ENCODE results near the gene ANAPC16. TPM values are rescaled to one million over a fixed set of nuclear protein-coding genes. Genes with fewer than 3 reads are reported as not detected.

Gene ANAPC16
- total RNA-seq, 1 experiment from 2014 or later, result 110 TPM

GRCh38 chr10:72200883-72201282, 14.9 kb upstream of the ANAPC16 start:
- no peak for TF ChIP-seq CTCF (IDR thresholded peaks at IDR 0.05; ENCODE audit: unreplicated experiment)
- H3K36me3 Mint-ChIP-seq (ENCODE audit: insufficient read depth, unreplicated experiment), result peaks cover 59% of the 10 kb centered on the region
- no peak overlapping the region for H3K27ac Mint-ChIP-seq (ENCODE audit: low read depth, unreplicated experiment)
- intact Hi-C loops (cut with micrococcal nuclease), result no loop called here
- no peaks in the 10 kb centered on the region for H3K4me1 Mint-ChIP-seq (ENCODE audit: insufficient read depth, unreplicated experiment)
- ChIA-PET POLR2A (interaction anchor here (0.6 to 1.2 kb wide), 4 partner anchors 17 to 73 kb away, joined by 3 to 8 read pairs (median 4); partner anchors contain the start of gene DDIT4), CTCF (no interaction called here)
- H3K4me3 Mint-ChIP-seq (ENCODE audit: unreplicated experiment), result no peak overlapping the region
- BruUV-seq (replicated peaks), result no TSS peak
- no peak for DNase-seq (ENCODE audit: unreplicated experiment)
- no peaks in the 10 kb centered on the region for H3K9me3 Mint-ChIP-seq (ENCODE audit: unreplicated experiment)
- no peaks in the 10 kb centered on the region for H3K27me3 Mint-ChIP-seq (ENCODE audit: insufficient read depth, unreplicated experiment)

- DNase-seq (ENCODE audit: unreplicated experiment), result no peak
- Mint-ChIP-seq H3K27ac (ENCODE audit: low read depth, unreplicated experiment) (no peak overlapping the region), H3K27me3 (ENCODE audit: insufficient read depth, unreplicated experiment) (no peaks in the 10 kb centered on the region), H3K36me3 (ENCODE audit: insufficient read depth, unreplicated experiment) (peaks cover 57% of the 10 kb centered on the region), H3K4me1 (ENCODE audit: insufficient read depth, unreplicated experiment) (no peaks in the 10 kb centered on the region), H3K9me3 (ENCODE audit: unreplicated experiment) (no peaks in the 10 kb centered on the region), H3K4me3 (ENCODE audit: unreplicated experiment) (no peak overlapping the region)
- no peak for TF ChIP-seq CTCF (IDR thresholded peaks at IDR 0.05; ENCODE audit: unreplicated experiment)
- BruUV-seq (replicated peaks), result no TSS peak
- ChIA-PET POLR2A (interaction anchor here (0.6 to 1.2 kb wide), 5 partner anchors 8 to 72 kb away, joined by 3 to 8 read pairs (median 3); partner anchors contain the start of gene DDIT4), CTCF (no interaction called here)
- intact Hi-C loops (cut with micrococcal nuclease), result no loop called here
Measured at GRCh38 chr10:72201293-72201692, 14.5 kb upstream of the ANAPC16 start.

- intact Hi-C loops (cut with micrococcal nuclease), result no loop called here
- no peak for TF ChIP-seq CTCF (IDR thresholded peaks at IDR 0.05; ENCODE audit: unreplicated experiment)
- no peak overlapping the region for H3K4me3 Mint-ChIP-seq (ENCODE audit: unreplicated experiment)
- no TSS peak for BruUV-seq (replicated peaks)
- no peaks in the 10 kb centered on the region for H3K27me3 Mint-ChIP-seq (ENCODE audit: insufficient read depth, unreplicated experiment)
- no peak for DNase-seq (ENCODE audit: unreplicated experiment)
- H3K4me1 Mint-ChIP-seq (ENCODE audit: insufficient read depth, unreplicated experiment), result no peaks in the 10 kb centered on the region
- H3K27ac Mint-ChIP-seq (ENCODE audit: low read depth, unreplicated experiment), result no peak overlapping the region
- ChIA-PET POLR2A (no interaction called here), CTCF (no interaction called here)
- peaks cover 77% of the 10 kb centered on the region for H3K36me3 Mint-ChIP-seq (ENCODE audit: insufficient read depth, unreplicated experiment)
- no peaks in the 10 kb centered on the region for H3K9me3 Mint-ChIP-seq (ENCODE audit: unreplicated experiment)
Measured at GRCh38 chr10:72204296-72204695, 11.5 kb upstream of the ANAPC16 start.

GRCh38 chr10:72204724-72205123, 11.1 kb upstream of the ANAPC16 start:
- TF ChIP-seq CTCF (IDR thresholded peaks at IDR 0.05; ENCODE audit: unreplicated experiment), result no peak
- H3K4me3 Mint-ChIP-seq (ENCODE audit: unreplicated experiment), result no peak overlapping the region
- no TSS peak for BruUV-seq (replicated peaks)
- peaks cover 81% of the 10 kb centered on the region for H3K36me3 Mint-ChIP-seq (ENCODE audit: insufficient read depth, unreplicated experiment)
- POLR2A ChIA-PET, result no interaction called here
- no peaks in the 10 kb centered on the region for H3K4me1 Mint-ChIP-seq (ENCODE audit: insufficient read depth, unreplicated experiment)
- CTCF ChIA-PET, result no interaction called here
- H3K27ac Mint-ChIP-seq (ENCODE audit: low read depth, unreplicated experiment), result no peak overlapping the region
- DNase-seq (ENCODE audit: unreplicated experiment), result no peak
- H3K27me3 Mint-ChIP-seq (ENCODE audit: insufficient read depth, unreplicated experiment), result no peaks in the 10 kb centered on the region
- no peaks in the 10 kb centered on the region for H3K9me3 Mint-ChIP-seq (ENCODE audit: unreplicated experiment)
- intact Hi-C loops (cut with micrococcal nuclease), result no loop called here
